Measurements from ENCODE around the gene NUDT2. TPM values are rescaled to one million over a fixed set of nuclear protein-coding genes. Genes with fewer than 3 reads are reported as not detected.

The NUDT2 gene
- polyA plus RNA-seq, 1 of the 3 experiments (the other 2 are of a cell fraction): 47.8 TPM

- no peak for TF ChIP-seq FOSL2 (IDR thresholded peaks at IDR 0.05; ENCODE audit: borderline replicate concordance, low read depth)
- no peak for TF ChIP-seq SMC3 (IDR thresholded peaks at IDR 0.05; ENCODE audit: low read depth, low read length)
- TF ChIP-seq GATA2 (CRISPR knock-in tag; IDR thresholded peaks at IDR 0.05): no peak
- TF ChIP-seq FOXJ3 (CRISPR knock-in tag; IDR thresholded peaks at IDR 0.05): no peak
These were observed 53.5 kb downstream of the NUDT2 start (continued) for GRCh38 chr9:34382879-34383278.

DNA sequence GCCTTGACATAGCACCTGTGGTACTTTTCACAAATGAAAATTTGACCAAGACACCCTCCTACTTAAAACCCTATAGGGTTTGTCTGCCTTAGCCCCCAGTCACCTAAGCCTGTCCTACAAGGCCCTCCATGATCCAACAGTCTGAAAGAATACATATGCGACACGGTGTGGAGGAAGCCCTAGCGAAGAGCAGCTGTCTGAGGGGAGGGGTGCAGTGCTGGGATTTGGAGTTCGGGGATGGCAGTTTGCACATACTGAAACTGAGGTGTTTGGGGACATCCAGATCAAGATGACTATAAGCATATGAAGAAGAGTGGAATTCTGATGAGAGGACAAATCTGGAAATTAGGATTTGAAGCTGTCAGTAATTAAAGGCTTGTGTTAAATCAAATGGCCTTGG lies 54.5 kb downstream of the NUDT2 start:
- no peak overlapping the region for H3K4me3 ChIP-seq (ENCODE audit: low read depth in 2 of 2, low read length in 1 of 2)
- POLR2A ChIA-PET: no interaction called here
- H3K9me3 ChIP-seq: no peaks in the 10 kb centered on the region
- WGBS (ENCODE audit: low lambda C conversion rate): 91% methylated on average over 4 of the region's 4 CpGs
- no peak for DNase-seq
- CTCF ChIA-PET: interaction anchor here (0.5 to 1.3 kb wide), 3 partner anchors 20 to 463 kb away, joined by 3 read pairs; no protein-coding TSS in a partner anchor
- H3K36me3 ChIP-seq (replicated peaks in 1 of 2; ENCODE audit: control insufficient read depth in 1 of 2, insufficient read depth in 2 of 2, low read length in 1 of 2): no peaks in the 10 kb centered on the region
- H3K4me2 ChIP-seq: no peak overlapping the region
- H3K79me2 ChIP-seq (ENCODE audit: insufficient read depth): no peaks in the 10 kb centered on the region
- peaks cover 7 to 8% of the 10 kb centered on the region in 2 experiments; a peak in 2 of 4 replicates for H3K4me1 ChIP-seq (ENCODE audit: control insufficient read depth in 1 of 2, insufficient read depth in 2 of 2, low read depth in 1 of 2, low read length in 1 of 2)
- no peaks in the 10 kb centered on the region for H3K9me2 ChIP-seq
- no peaks in the 10 kb centered on the region for H4K20me1 ChIP-seq (ENCODE audit: insufficient read depth)
- TF ChIP-seq IRF3 (IDR thresholded peaks at IDR 0.05; ENCODE audit: low read depth, low read length) (no peak), MXI1 (IDR thresholded peaks at IDR 0.05; ENCODE audit: low read depth, low read length) (no peak), FOXM1 (IDR thresholded peaks at IDR 0.05; ENCODE audit: low read depth) (no peak), RCOR1 (IDR thresholded peaks at IDR 0.05; ENCODE audit: low read length) (no peak), GABPA (IDR thresholded peaks at IDR 0.05; ENCODE audit: low read depth) (no peak), YY1 (IDR thresholded peaks at IDR 0.05; ENCODE audit: low read depth) (no peak), NFIC (IDR thresholded peaks at IDR 0.05; ENCODE audit: borderline replicate concordance) (no peak), MEF2A (IDR thresholded peaks at IDR 0.05; ENCODE audit: borderline replicate concordance, low read depth) (no peak), EZH2phosphoT487 (IDR thresholded peaks at IDR 0.05; ENCODE audit: borderline replicate concordance, low read depth) (no peak), CHD2 (IDR thresholded peaks at IDR 0.05; ENCODE audit: low read length, partially characterized antibody) (no peak), TCF12 (IDR thresholded peaks at IDR 0.05) (no peak), NRF1 (IDR thresholded peaks at IDR 0.05; ENCODE audit: low read depth, low read length) (no peak), JUND (IDR thresholded peaks at IDR 0.05) (no peak), SIN3A (IDR thresholded peaks at IDR 0.05; ENCODE audit: borderline replicate concordance, low read depth, low read length) (no peak), RFX5 (IDR thresholded peaks at IDR 0.05; ENCODE audit: low read length) (no peak)
- TF ChIP-seq, protein P1, sequence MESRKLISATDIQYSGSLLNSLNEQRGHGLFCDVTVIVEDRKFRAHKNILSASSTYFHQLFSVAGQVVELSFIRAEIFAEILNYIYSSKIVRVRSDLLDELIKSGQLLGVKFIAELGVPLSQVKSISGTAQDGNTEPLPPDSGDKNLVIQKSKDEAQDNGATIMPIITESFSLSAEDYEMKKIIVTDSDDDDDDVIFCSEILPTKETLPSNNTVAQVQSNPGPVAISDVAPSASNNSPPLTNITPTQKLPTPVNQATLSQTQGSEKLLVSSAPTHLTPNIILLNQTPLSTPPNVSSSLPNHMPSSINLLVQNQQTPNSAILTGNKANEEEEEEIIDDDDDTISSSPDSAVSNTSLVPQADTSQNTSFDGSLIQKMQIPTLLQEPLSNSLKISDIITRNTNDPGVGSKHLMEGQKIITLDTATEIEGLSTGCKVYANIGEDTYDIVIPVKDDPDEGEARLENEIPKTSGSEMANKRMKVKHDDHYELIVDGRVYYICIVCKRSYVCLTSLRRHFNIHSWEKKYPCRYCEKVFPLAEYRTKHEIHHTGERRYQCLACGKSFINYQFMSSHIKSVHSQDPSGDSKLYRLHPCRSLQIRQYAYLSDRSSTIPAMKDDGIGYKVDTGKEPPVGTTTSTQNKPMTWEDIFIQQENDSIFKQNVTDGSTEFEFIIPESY (IDR thresholded peaks at IDR 0.05; ENCODE audit: borderline replicate concordance, low read depth): no peak
- TF ChIP-seq, protein P2, sequence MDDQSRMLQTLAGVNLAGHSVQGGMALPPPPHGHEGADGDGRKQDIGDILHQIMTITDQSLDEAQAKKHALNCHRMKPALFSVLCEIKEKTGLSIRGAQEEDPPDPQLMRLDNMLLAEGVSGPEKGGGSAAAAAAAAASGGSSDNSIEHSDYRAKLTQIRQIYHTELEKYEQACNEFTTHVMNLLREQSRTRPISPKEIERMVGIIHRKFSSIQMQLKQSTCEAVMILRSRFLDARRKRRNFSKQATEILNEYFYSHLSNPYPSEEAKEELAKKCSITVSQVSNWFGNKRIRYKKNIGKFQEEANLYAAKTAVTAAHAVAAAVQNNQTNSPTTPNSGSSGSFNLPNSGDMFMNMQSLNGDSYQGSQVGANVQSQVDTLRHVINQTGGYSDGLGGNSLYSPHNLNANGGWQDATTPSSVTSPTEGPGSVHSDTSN (IDR thresholded peaks at IDR 0.05): no peak
- TF ChIP-seq, protein P3, sequence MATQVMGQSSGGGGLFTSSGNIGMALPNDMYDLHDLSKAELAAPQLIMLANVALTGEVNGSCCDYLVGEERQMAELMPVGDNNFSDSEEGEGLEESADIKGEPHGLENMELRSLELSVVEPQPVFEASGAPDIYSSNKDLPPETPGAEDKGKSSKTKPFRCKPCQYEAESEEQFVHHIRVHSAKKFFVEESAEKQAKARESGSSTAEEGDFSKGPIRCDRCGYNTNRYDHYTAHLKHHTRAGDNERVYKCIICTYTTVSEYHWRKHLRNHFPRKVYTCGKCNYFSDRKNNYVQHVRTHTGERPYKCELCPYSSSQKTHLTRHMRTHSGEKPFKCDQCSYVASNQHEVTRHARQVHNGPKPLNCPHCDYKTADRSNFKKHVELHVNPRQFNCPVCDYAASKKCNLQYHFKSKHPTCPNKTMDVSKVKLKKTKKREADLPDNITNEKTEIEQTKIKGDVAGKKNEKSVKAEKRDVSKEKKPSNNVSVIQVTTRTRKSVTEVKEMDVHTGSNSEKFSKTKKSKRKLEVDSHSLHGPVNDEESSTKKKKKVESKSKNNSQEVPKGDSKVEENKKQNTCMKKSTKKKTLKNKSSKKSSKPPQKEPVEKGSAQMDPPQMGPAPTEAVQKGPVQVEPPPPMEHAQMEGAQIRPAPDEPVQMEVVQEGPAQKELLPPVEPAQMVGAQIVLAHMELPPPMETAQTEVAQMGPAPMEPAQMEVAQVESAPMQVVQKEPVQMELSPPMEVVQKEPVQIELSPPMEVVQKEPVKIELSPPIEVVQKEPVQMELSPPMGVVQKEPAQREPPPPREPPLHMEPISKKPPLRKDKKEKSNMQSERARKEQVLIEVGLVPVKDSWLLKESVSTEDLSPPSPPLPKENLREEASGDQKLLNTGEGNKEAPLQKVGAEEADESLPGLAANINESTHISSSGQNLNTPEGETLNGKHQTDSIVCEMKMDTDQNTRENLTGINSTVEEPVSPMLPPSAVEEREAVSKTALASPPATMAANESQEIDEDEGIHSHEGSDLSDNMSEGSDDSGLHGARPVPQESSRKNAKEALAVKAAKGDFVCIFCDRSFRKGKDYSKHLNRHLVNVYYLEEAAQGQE (IDR thresholded peaks at IDR 0.05; ENCODE audit: low read depth, low read length): no peak
- TF ChIP-seq, protein P4, sequence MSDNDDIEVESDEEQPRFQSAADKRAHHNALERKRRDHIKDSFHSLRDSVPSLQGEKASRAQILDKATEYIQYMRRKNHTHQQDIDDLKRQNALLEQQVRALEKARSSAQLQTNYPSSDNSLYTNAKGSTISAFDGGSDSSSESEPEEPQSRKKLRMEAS (IDR thresholded peaks at IDR 0.05; ENCODE audit: low read depth): no peak
- H2AFZ ChIP-seq (ENCODE audit: low read depth): no peak overlapping the region
- H3K27me3 ChIP-seq (ENCODE audit: insufficient read depth): no peaks in the 10 kb centered on the region
- no peaks in the 10 kb centered on the region for H3F3A ChIP-seq (replicated peaks; ENCODE audit: insufficient read depth)
- H3K27ac ChIP-seq (ENCODE audit: low read depth in 2 of 2, low read length in 1 of 2): no peak overlapping the region
- no peak overlapping the region for H3K9ac ChIP-seq
